ENCODE measurements around the gene ZBTB7C. TPM values are rescaled to one million over a fixed set of nuclear protein-coding genes. Genes with fewer than 3 reads are reported as not detected.

ZBTB7C gene
- total and polyA plus RNA-seq, 3 experiments from 2014 or later: 0.13 TPM; not detected in 2

GRCh38 chr18:48152549-48152948 is 256.6 kb downstream of the ZBTB7C start:
- ChIA-PET CTCF (interaction anchor here (0.7 kb wide), 1 partner anchor 14 kb away, joined by 3 read pairs; no protein-coding TSS in a partner anchor), POLR2A (no interaction called here)
- Mint-ChIP-seq H3K4me3 (no peak overlapping the region), H3K9me3 (no peaks in the 10 kb centered on the region), H3K36me3 (no peaks in the 10 kb centered on the region), H3K27ac (no peak overlapping the region), H3K4me1 (no peaks in the 10 kb centered on the region), H3K27me3 (peaks cover 4 to 20% of the 10 kb centered on the region in 2 donors)
- Histone ChIP-seq H3K36me3 (ENCODE audit: insufficient read depth, low read length) (no peaks in the 10 kb centered on the region), H3K27me3 (ENCODE audit: insufficient read depth, low read length, poor library complexity, severe bottlenecking) (no peaks in the 10 kb centered on the region), H3K4me3 (ENCODE audit: low read length) (no peak overlapping the region), H3K27ac (ENCODE audit: low read depth, low read length) (no peak overlapping the region), H3K9me3 (ENCODE audit: low read length) (no peaks in the 10 kb centered on the region), H3K4me1 (ENCODE audit: insufficient read depth, low read length) (no peaks in the 10 kb centered on the region)
- no peak for DNase-seq

- Histone ChIP-seq H3K4me3 (ENCODE audit: low read length) (no peak overlapping the region), H3K27me3 (ENCODE audit: insufficient read depth, low read length, poor library complexity, severe bottlenecking) (no peaks in the 10 kb centered on the region), H3K27ac (ENCODE audit: low read depth, low read length) (no peak overlapping the region), H3K9me3 (ENCODE audit: low read length) (no peaks in the 10 kb centered on the region), H3K36me3 (ENCODE audit: insufficient read depth, low read length) (no peaks in the 10 kb centered on the region), H3K4me1 (ENCODE audit: insufficient read depth, low read length) (no peaks in the 10 kb centered on the region)
- DNase-seq: no peak
- Mint-ChIP-seq H3K27me3 (peaks cover 0 to 12% of the 10 kb centered on the region in 2 donors), H3K27ac (no peak overlapping the region), H3K36me3 (no peaks in the 10 kb centered on the region), H3K4me1 (no peaks in the 10 kb centered on the region), H3K4me3 (no peak overlapping the region), H3K9me3 (no peaks in the 10 kb centered on the region)
- POLR2A ChIA-PET: no interaction called here
- CTCF ChIA-PET: interaction anchor here (0.6 kb wide), 1 partner anchor 61 kb away, joined by 3 read pairs; no protein-coding TSS in a partner anchor
Measured at GRCh38 chr18:48151421-48152065, 257.6 kb downstream of the ZBTB7C start.

GRCh38 chr18:48149020-48149685 is 260.0 kb downstream of the ZBTB7C start:
- H3K4me3 Mint-ChIP-seq: no peak overlapping the region
- no peak overlapping the region for H3K27ac Mint-ChIP-seq
- ChIA-PET CTCF (interaction anchor here (1.2 kb wide), 1 partner anchor 400 kb away, joined by 3 read pairs; no protein-coding TSS in a partner anchor), POLR2A (no interaction called here)
- Histone ChIP-seq H3K9me3 (ENCODE audit: low read length) (no peaks in the 10 kb centered on the region), H3K27ac (ENCODE audit: low read depth, low read length) (no peak overlapping the region), H3K4me3 (ENCODE audit: low read length) (no peak overlapping the region), H3K4me1 (ENCODE audit: insufficient read depth, low read length) (no peaks in the 10 kb centered on the region), H3K36me3 (ENCODE audit: insufficient read depth, low read length) (no peaks in the 10 kb centered on the region), H3K27me3 (ENCODE audit: insufficient read depth, low read length, poor library complexity, severe bottlenecking) (no peaks in the 10 kb centered on the region)
- H3K27me3 Mint-ChIP-seq: peaks cover 4 to 8% of the 10 kb centered on the region in 2 donors
- no peaks in the 10 kb centered on the region for H3K9me3 Mint-ChIP-seq
- no peaks in the 10 kb centered on the region for H3K4me1 Mint-ChIP-seq
- H3K36me3 Mint-ChIP-seq: no peaks in the 10 kb centered on the region
- DNase-seq: no peak

GRCh38 chr18:48142994-48143393 is 266.2 kb downstream of the ZBTB7C start:
- Histone ChIP-seq H3K27me3 (ENCODE audit: insufficient read depth, low read length, poor library complexity, severe bottlenecking) (peaks cover 2% of the 10 kb centered on the region), H3K9me3 (ENCODE audit: low read length) (no peaks in the 10 kb centered on the region), H3K4me3 (ENCODE audit: low read length) (no peak overlapping the region), H3K36me3 (ENCODE audit: insufficient read depth, low read length) (no peaks in the 10 kb centered on the region), H3K27ac (ENCODE audit: low read depth, low read length) (no peak overlapping the region), H3K4me1 (ENCODE audit: insufficient read depth, low read length) (no peaks in the 10 kb centered on the region)
- POLR2A ChIA-PET: no interaction called here
- peaks cover 0 to under 1% (median 0%) of the 10 kb centered on the region in 3 donors for H3K4me1 Mint-ChIP-seq
- no peak overlapping the region for H3K4me3 Mint-ChIP-seq
- H3K27me3 Mint-ChIP-seq: peaks cover 20 to 26% of the 10 kb centered on the region in 2 donors
- H3K9me3 Mint-ChIP-seq: no peaks in the 10 kb centered on the region
- DNase-seq: no peak
- CTCF ChIA-PET: no interaction called here
- no peaks in the 10 kb centered on the region for H3K36me3 Mint-ChIP-seq
- no peak overlapping the region for H3K27ac Mint-ChIP-seq

- POLR2A ChIA-PET: no interaction called here
- H3K4me3 Mint-ChIP-seq: no peak overlapping the region
- CTCF ChIA-PET: no interaction called here
- Histone ChIP-seq H3K4me1 (ENCODE audit: insufficient read depth, low read length) (no peaks in the 10 kb centered on the region), H3K27ac (ENCODE audit: low read depth, low read length) (no peak overlapping the region), H3K9me3 (ENCODE audit: low read length) (no peaks in the 10 kb centered on the region), H3K4me3 (ENCODE audit: low read length) (no peak overlapping the region), H3K27me3 (ENCODE audit: insufficient read depth, low read length, poor library complexity, severe bottlenecking) (peaks cover 8% of the 10 kb centered on the region), H3K36me3 (ENCODE audit: insufficient read depth, low read length) (no peaks in the 10 kb centered on the region)
- DNase-seq: no peak
- H3K4me1 Mint-ChIP-seq: peaks cover under 1 to 6% (median 1%) of the 10 kb centered on the region in 3 donors
- no peak overlapping the region for H3K27ac Mint-ChIP-seq
- H3K9me3 Mint-ChIP-seq: no peaks in the 10 kb centered on the region
- H3K27me3 Mint-ChIP-seq: peaks cover 26 to 33% of the 10 kb centered on the region in 2 donors
- H3K36me3 Mint-ChIP-seq: no peaks in the 10 kb centered on the region
Measured at GRCh38 chr18:48142353-48142752, 266.8 kb downstream of the ZBTB7C start.

GRCh38 chr18:48140731-48141130 is 268.5 kb downstream of the ZBTB7C start:
- H3K4me3 ChIP-seq (ENCODE audit: low read length): no peak overlapping the region
- POLR2A ChIA-PET: no interaction called here
- H3K36me3 ChIP-seq (ENCODE audit: insufficient read depth, low read length): no peaks in the 10 kb centered on the region
- CTCF ChIA-PET: no interaction called here
- no peak overlapping the region for H3K4me3 Mint-ChIP-seq
- H3K36me3 Mint-ChIP-seq: no peaks in the 10 kb centered on the region
- no peaks in the 10 kb centered on the region for H3K4me1 ChIP-seq (ENCODE audit: insufficient read depth, low read length)
- no peak overlapping the region for H3K27ac ChIP-seq (ENCODE audit: low read depth, low read length)
- H3K27me3 ChIP-seq (ENCODE audit: insufficient read depth, low read length, poor library complexity, severe bottlenecking): peaks cover 8% of the 10 kb centered on the region
- H3K27ac Mint-ChIP-seq: peak overlapping the region in 1 of 8 donors; percentile 11
- H3K27me3 Mint-ChIP-seq: peaks cover 31 to 37% of the 10 kb centered on the region in 2 donors
- H3K9me3 ChIP-seq (ENCODE audit: low read length): no peaks in the 10 kb centered on the region
- H3K4me1 Mint-ChIP-seq: peaks cover 4 to 10% (median 5%) of the 10 kb centered on the region in 3 donors
- H3K9me3 Mint-ChIP-seq: no peaks in the 10 kb centered on the region
- DNase-seq: no peak

- H3K4me3 Mint-ChIP-seq: no peak overlapping the region
- DNase-seq: no peak
- Histone ChIP-seq H3K4me1 (ENCODE audit: insufficient read depth, low read length) (no peaks in the 10 kb centered on the region), H3K27ac (ENCODE audit: low read depth, low read length) (no peak overlapping the region), H3K9me3 (ENCODE audit: low read length) (no peaks in the 10 kb centered on the region), H3K36me3 (ENCODE audit: insufficient read depth, low read length) (no peaks in the 10 kb centered on the region), H3K4me3 (ENCODE audit: low read length) (no peak overlapping the region), H3K27me3 (ENCODE audit: insufficient read depth, low read length, poor library complexity, severe bottlenecking) (peaks cover 8% of the 10 kb centered on the region)
- ChIA-PET POLR2A (no interaction called here), CTCF (no interaction called here)
- no peaks in the 10 kb centered on the region for H3K9me3 Mint-ChIP-seq
- no peaks in the 10 kb centered on the region for H3K36me3 Mint-ChIP-seq
- H3K27ac Mint-ChIP-seq: no peak overlapping the region
- H3K27me3 Mint-ChIP-seq: peaks cover 34 to 44% of the 10 kb centered on the region in 2 donors
- peaks cover 4 to 19% (median 5%) of the 10 kb centered on the region in 3 donors for H3K4me1 Mint-ChIP-seq
Measured at GRCh38 chr18:48139431-48140347, 269.5 kb downstream of the ZBTB7C start.
